H9 (cell line): ENCODE data around the gene CPNE2. TPM values are rescaled to one million over a fixed set of nuclear protein-coding genes. Genes with fewer than 3 reads are reported as not detected.

ENCODE experiments used
- DNase-seq: peaks from one replicate; pipeline ENCODE4 v3.0.0-alpha.2; 2017
- H2AFZ ChIP-seq: one replicate; pipeline ENCODE4 v1.6.1; 2013; ENCODE audit warnings: mild to moderate bottlenecking, low read length, control low read depth, moderate library complexity
- H2AK5ac ChIP-seq: 2 replicates; pipeline ENCODE4 v1.6.1; 2013; ENCODE audit warnings: low read length, control low read depth, mixed read lengths; ENCODE audit not compliant: insufficient read length
- H2BK120ac ChIP-seq: one replicate; pipeline ENCODE4 v1.6.1; 2013; ENCODE audit warnings: low read depth, mild to moderate bottlenecking, low read length, control low read depth, inconsistent platforms; ENCODE audit not compliant: poor library complexity, severe bottlenecking
- H2BK12ac ChIP-seq: 2 replicates; pipeline ENCODE4 v1.6.1; 2013; ENCODE audit warnings: low read length, control low read depth, mixed read lengths, low read depth; ENCODE audit not compliant: insufficient read length
- H2BK15ac ChIP-seq: 2 replicates; pipeline ENCODE4 v1.6.1; 2013; ENCODE audit warnings: low read depth, low read length, control low read depth
- H2BK20ac ChIP-seq: one replicate; pipeline ENCODE4 v1.6.1; 2013; ENCODE audit warnings: low read depth, mild to moderate bottlenecking, low read length, control low read depth, inconsistent platforms; ENCODE audit not compliant: poor library complexity, severe bottlenecking
- H2BK5ac ChIP-seq: 2 replicates; pipeline ENCODE4 v1.6.1; 2013; ENCODE audit warnings: low read length, control low read depth, mixed read lengths; ENCODE audit not compliant: insufficient read length
- H3K14ac ChIP-seq: 2 replicates; pipeline ENCODE4 v1.6.1; 2013; ENCODE audit warnings: low read length, control low read depth; ENCODE audit not compliant: insufficient read depth
- H3K18ac ChIP-seq: 2 replicates; pipeline ENCODE4 v1.6.1; 2013; ENCODE audit warnings: low read depth, mild to moderate bottlenecking, mixed read lengths, low read length, control low read depth; ENCODE audit not compliant: insufficient read length
- H3K23ac ChIP-seq: 2 replicates; pipeline ENCODE4 v1.6.1; 2013; ENCODE audit warnings: low read length, control low read depth, mixed read lengths, low read depth; ENCODE audit not compliant: insufficient read length
- H3K23me2 ChIP-seq: 2 replicates; pipeline ENCODE4 v1.6.1; 2013; ENCODE audit warnings: low read depth, mild to moderate bottlenecking, mixed read lengths, low read length, control low read depth; ENCODE audit not compliant: insufficient read length, poor library complexity, severe bottlenecking
- H3K27ac ChIP-seq: 2 replicates; pipeline ENCODE4 v1.5.1; 2013; ENCODE audit warnings: low read length, control low read depth, mixed read lengths, low read depth; ENCODE audit not compliant: insufficient read length
- H3K27me3 ChIP-seq: 2 replicates; pipeline ENCODE4 v1.6.1; 2013; ENCODE audit warnings: low read length, control low read depth, inconsistent platforms; ENCODE audit not compliant: insufficient read depth
- H3K4ac ChIP-seq: 2 replicates; pipeline ENCODE4 v1.6.1; 2013; ENCODE audit warnings: low read depth, mild to moderate bottlenecking, control low read depth, inconsistent platforms, low read length, moderate library complexity
- H3K4me1 ChIP-seq: 2 replicates; pipeline ENCODE4 v1.6.1; 2013; ENCODE audit warnings: low read length, control low read depth, inconsistent platforms; ENCODE audit not compliant: insufficient read depth
- H3K4me2 ChIP-seq: 2 replicates; pipeline ENCODE4 v1.6.1; 2013; ENCODE audit warnings: low read length, control low read depth, mixed read lengths; ENCODE audit not compliant: insufficient read length, insufficient read depth
- H3K56ac ChIP-seq: 2 replicates; pipeline ENCODE4 v1.6.1; 2013; ENCODE audit warnings: low read depth, mild to moderate bottlenecking, mixed read lengths, low read length, control low read depth; ENCODE audit not compliant: insufficient read length
- H3K79me1 ChIP-seq: 2 replicates; pipeline ENCODE4 v1.6.1; 2013; ENCODE audit warnings: low read depth, mild to moderate bottlenecking, moderate library complexity, low read length, control low read depth, inconsistent platforms; ENCODE audit not compliant: insufficient read depth, poor library complexity, severe bottlenecking
- H3K79me2 ChIP-seq: 2 replicates; pipeline ENCODE4 v1.6.1; 2013; ENCODE audit warnings: low read length, control low read depth, inconsistent platforms; ENCODE audit not compliant: insufficient read depth
- H3K9ac ChIP-seq: 2 replicates; pipeline ENCODE4 v1.6.1; 2013; ENCODE audit warnings: low read length, control low read depth, mixed read lengths; ENCODE audit not compliant: insufficient read length; ENCODE audit errors: extremely low read depth
- H3K9me3 ChIP-seq: one replicate; pipeline ENCODE4 v1.6.1; 2013; ENCODE audit warnings: low read depth, low read length, inconsistent platforms; ENCODE audit not compliant: control insufficient read depth
- H3T11ph ChIP-seq: one replicate; pipeline ENCODE4 v1.6.1; 2013; ENCODE audit warnings: mild to moderate bottlenecking, low read length, control low read depth, inconsistent platforms
- H4K20me1 ChIP-seq: one replicate; pipeline ENCODE4 v1.6.1; 2013; ENCODE audit not compliant: control insufficient read depth, insufficient read length, insufficient read depth
- H4K5ac ChIP-seq: 2 replicates; pipeline ENCODE4 v1.6.1; 2013; ENCODE audit warnings: low read depth, mild to moderate bottlenecking, mixed read lengths, low read length, control low read depth; ENCODE audit not compliant: insufficient read length
- H4K8ac ChIP-seq: replicated peaks from 2 replicates; pipeline ENCODE4 v1.6.1; 2013; ENCODE audit warnings: low read length, control low read depth, mixed read lengths, low read depth; ENCODE audit not compliant: insufficient read length
- H4K91ac ChIP-seq: 2 replicates; pipeline ENCODE4 v1.6.1; 2013; ENCODE audit warnings: low read depth, mild to moderate bottlenecking, moderate library complexity, mixed read lengths, low read length, control low read depth; ENCODE audit not compliant: insufficient read length
- H3K27ac Mint-ChIP-seq, 3 experiments: 2 replicates in 2 of 3; 3 replicates in 1 of 3; pipeline ENCODE4 v1.8.0; 2020 to 2021; ENCODE audit warnings: mixed read lengths in 3 of 3, mild to moderate bottlenecking in 1 of 3, moderate library complexity in 1 of 3
- H3K27me3 Mint-ChIP-seq: 2 replicates; pipeline ENCODE4 v1.8.0; 2021; ENCODE audit warnings: low read depth, mild to moderate bottlenecking, moderate library complexity, mixed read lengths
- H3K36me3 Mint-ChIP-seq, 3 experiments: 2 replicates in 2 of 3; 3 replicates in 1 of 3; pipeline ENCODE4 v1.8.0; 2020 to 2021; ENCODE audit warnings: low read depth in 3 of 3, mixed read lengths in 3 of 3; ENCODE audit not compliant: insufficient read depth in 1 of 3
- H3K4me1 Mint-ChIP-seq, 2 experiments: 2 replicates each; pipeline ENCODE4 v1.8.0; 2020; ENCODE audit warnings: mixed read lengths in 2 of 2
- H3K4me3 Mint-ChIP-seq, 2 experiments: 2 replicates in 1 of 2; 3 replicates in 1 of 2; pipeline ENCODE4 v1.8.0; 2020 to 2021; ENCODE audit warnings: mild to moderate bottlenecking in 2 of 2, mixed read lengths in 2 of 2, moderate library complexity in 1 of 2
- H3K9me3 Mint-ChIP-seq, 2 experiments: 2 replicates in 1 of 2; 3 replicates in 1 of 2; pipeline ENCODE4 v1.8.0; 2020; ENCODE audit warnings: mild to moderate bottlenecking in 2 of 2, mixed read lengths in 2 of 2, moderate library complexity in 1 of 2
- CTCF ChIP-seq: fragments of 200-600 bp; sonication (generic); conservative IDR thresholded peaks from 3 replicates; pipeline ENCODE4 v1.8.0; 2021; ENCODE audit warnings: antibody characterized with exemption, mild to moderate bottlenecking
- WGBS: extraction: QIAGEN DNeasy Blood & Tissue Kit; methylation state at CpG from one replicate; pipeline ENCODE4 v1.1.7; 2013; ENCODE audit warnings: missing lambda C conversion rate, low lambda C conversion rate, mixed read lengths; ENCODE audit not compliant: insufficient read length; ENCODE audit errors: extremely low coverage; 5-methylcytosine and 5-hydroxymethylcytosine counted together
- total RNA-seq: library from RNA; stranded (reverse); gene quantifications from 2 replicates; pipeline ENCODE4 v1.2.1, GENCODE V29; 2021

Gene CPNE2
- total RNA-seq, 1 experiment from 2014 or later = 8.0 TPM

- H3K79me2 ChIP-seq = no peaks in the 10 kb centered on the region
- no peak overlapping the region for H3K4me3 Mint-ChIP-seq
- no peak overlapping the region for H3K56ac ChIP-seq
- H3K4ac ChIP-seq = no peak overlapping the region
- no peak overlapping the region for H2AFZ ChIP-seq
- no peaks in the 10 kb centered on the region for H3K4me1 ChIP-seq
- no peak overlapping the region for H4K8ac ChIP-seq
- H4K20me1 ChIP-seq = no peaks in the 10 kb centered on the region
- no peak overlapping the region for H3K27ac ChIP-seq
- no peak overlapping the region for H3K27ac Mint-ChIP-seq
- H3K23ac ChIP-seq = no peak overlapping the region
- H3K79me1 ChIP-seq = no peaks in the 10 kb centered on the region
- no peak overlapping the region for H2AK5ac ChIP-seq
- H3K14ac ChIP-seq = no peak overlapping the region
- no peak overlapping the region for H3K18ac ChIP-seq
- H3K27me3 ChIP-seq = no peaks in the 10 kb centered on the region
- no peak overlapping the region for H2BK15ac ChIP-seq
- no peak overlapping the region for H2BK12ac ChIP-seq
- no peak overlapping the region for H2BK120ac ChIP-seq
- no peak overlapping the region for H3K9ac ChIP-seq
- WGBS = no CpG with 5 or more reads among the region's 5 CpGs
- no peaks in the 10 kb centered on the region for H3K9me3 Mint-ChIP-seq
- TF ChIP-seq CTCF = no peak
- H2BK20ac ChIP-seq = no peak overlapping the region
- H3K4me2 ChIP-seq = no peak overlapping the region
- H3T11ph ChIP-seq = no peak overlapping the region
- H3K36me3 Mint-ChIP-seq = peaks cover 22 to 79% (median 57%) of the 10 kb centered on the region in 3 experiments
- H4K5ac ChIP-seq = no peak overlapping the region
- no peaks in the 10 kb centered on the region for H3K9me3 ChIP-seq
- no peak for DNase-seq
- H3K27me3 Mint-ChIP-seq = no peaks in the 10 kb centered on the region
- no peak overlapping the region for H2BK5ac ChIP-seq
- H3K23me2 ChIP-seq = no peaks in the 10 kb centered on the region
- peaks cover 0 to 6% of the 10 kb centered on the region in 2 experiments; a peak in 3 of 4 replicates for H3K4me1 Mint-ChIP-seq
- H4K91ac ChIP-seq = no peak overlapping the region
These were observed 73.1 kb downstream of the CPNE2 start for GRCh38 chr16:57165483-57165882.
